Adrenal gland (tissue), 5 donors: ENCODE data around the gene PLD1.

ENCODE experiments used
- POLR2A ChIP-seq, 2 donors: fragments of 450-650 bp; IDR thresholded peaks; one replicate each; pipeline ENCODE4 v1.6.1; 2017; ENCODE audit warnings: antibody characterized with exemption in 2 of 2, mild to moderate bottlenecking in 2 of 2, moderate library complexity in 1 of 2
- TF ChIP-seq, protein P1 (sequence below), 6 experiments: fragments of 450-650 bp in 4 of 6; fragments of 200-600 bp in 2 of 6; sonication (generic) in 1 of 6; IDR thresholded peaks; 1 replicate in 5 of 6; 2 replicates in 1 of 6; pipeline versions ENCODE4 v1.5.1 to v1.8.0; 2016 to 2021; ENCODE audit warnings: antibody characterized with exemption in 6 of 6, mild to moderate bottlenecking in 2 of 6, moderate library complexity in 1 of 6
- donor health status: DM: no; HTN: no; CAD: no.

DNA sequence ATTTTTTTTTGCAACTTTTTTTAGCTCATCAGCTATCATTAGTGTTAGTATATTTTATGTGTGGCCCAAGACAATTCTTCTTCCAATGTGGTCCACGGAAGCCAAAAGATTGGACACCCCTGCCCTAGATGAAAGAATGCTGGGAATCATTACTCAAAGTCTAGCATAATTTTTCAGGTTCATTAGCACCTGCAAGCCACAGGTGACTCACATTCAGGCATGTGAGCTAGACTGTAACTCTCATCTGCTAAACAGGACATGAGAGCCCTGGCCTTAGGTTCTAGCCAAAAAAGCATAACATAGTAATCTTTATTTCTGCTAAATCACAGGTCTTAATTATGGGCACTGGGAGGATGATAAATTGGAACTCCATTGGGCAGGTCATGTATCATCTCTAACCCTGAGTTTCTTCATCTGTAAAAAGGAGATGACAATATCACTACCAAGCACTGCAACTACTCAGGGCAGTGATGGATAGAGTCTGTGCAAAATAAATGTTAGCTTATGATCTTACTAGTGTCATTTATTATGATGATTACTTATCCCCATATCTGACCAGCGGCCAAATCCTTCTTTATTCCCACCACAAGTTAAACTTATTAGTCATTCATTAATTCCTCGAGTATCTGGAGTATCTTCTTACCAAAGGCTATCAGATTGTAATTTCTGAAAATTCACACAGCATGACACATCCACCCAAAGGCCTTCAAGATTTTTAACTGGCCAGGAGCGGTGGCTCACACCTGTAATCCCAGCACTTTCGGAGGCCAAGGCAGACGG is 125.0 kb downstream of the PLD1 start:
- TF ChIP-seq, protein P1, sequence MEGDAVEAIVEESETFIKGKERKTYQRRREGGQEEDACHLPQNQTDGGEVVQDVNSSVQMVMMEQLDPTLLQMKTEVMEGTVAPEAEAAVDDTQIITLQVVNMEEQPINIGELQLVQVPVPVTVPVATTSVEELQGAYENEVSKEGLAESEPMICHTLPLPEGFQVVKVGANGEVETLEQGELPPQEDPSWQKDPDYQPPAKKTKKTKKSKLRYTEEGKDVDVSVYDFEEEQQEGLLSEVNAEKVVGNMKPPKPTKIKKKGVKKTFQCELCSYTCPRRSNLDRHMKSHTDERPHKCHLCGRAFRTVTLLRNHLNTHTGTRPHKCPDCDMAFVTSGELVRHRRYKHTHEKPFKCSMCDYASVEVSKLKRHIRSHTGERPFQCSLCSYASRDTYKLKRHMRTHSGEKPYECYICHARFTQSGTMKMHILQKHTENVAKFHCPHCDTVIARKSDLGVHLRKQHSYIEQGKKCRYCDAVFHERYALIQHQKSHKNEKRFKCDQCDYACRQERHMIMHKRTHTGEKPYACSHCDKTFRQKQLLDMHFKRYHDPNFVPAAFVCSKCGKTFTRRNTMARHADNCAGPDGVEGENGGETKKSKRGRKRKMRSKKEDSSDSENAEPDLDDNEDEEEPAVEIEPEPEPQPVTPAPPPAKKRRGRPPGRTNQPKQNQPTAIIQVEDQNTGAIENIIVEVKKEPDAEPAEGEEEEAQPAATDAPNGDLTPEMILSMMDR (IDR thresholded peaks at IDR 0.05), result no peak
- TF ChIP-seq POLR2A (IDR thresholded peaks at IDR 0.05), result no peak
